Stimulated activated naive CD4-positive, alpha-beta T cell treated with Interleukin-2 at 50 U/mL for 16 hours (primary cell): ENCODE data around the gene SCN8A.
A peak's percentile ranks its signal among the peaks of the same experiment; 100 is the strongest.

Experiments
- DNase-seq: peaks from one replicate; lab custom pipeline; 2025; lab: John Stamatoyannopoulos, UW

The SCN8A gene

GRCh38 chr12:51834411-51834810 is 243.4 kb downstream of the SCN8A start:
- DNase-seq = no peak

DNA sequence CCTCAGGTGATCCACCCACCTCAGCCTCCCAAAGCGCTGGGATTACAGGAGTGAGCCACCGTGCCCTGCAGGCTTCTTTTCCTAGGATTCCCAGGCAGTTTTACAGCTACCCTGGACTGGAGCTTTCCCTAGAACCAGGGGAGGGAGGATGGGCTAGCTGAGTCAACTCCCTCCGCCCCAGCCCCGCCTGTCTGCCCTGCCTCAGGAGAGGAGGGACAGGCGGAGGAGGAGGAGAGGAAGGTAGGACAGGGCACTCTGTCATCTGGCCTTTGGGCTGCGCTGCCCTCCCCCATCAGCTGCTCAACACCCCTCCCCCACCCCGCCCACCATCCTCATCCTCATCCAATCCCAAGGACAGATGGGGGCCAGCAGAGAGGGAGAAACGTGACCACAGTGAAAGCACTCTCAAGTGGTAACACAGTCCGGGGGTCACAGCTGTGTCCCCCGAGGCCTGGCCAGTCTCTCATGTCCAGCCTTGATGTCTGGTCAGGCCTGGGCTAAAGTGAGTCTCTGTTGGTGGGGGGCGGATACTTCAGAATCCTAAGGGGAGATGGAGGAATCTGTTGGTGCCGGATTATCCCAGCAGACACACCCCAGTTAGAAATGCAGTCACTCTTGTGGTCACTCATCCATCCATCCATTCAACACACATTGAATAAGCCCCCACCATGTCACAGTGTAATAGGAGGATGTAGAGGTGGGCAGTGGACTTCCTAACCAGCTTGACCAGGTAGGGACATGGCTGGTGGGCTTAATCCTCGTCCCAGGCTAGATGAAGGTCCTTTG is 245.2 kb downstream of the SCN8A start:
- DNase-seq = no peak

GRCh38 chr12:51836827-51837173 is 245.8 kb downstream of the SCN8A start:
- DNase-seq = no peak

- no peak for DNase-seq
Observed at GRCh38 chr12:51837286-51837685, 246.3 kb downstream of the SCN8A start.

- no peak for DNase-seq
Observed at GRCh38 chr12:51838036-51838435, 247.0 kb downstream of the SCN8A start.

- no peak for DNase-seq
Observed at GRCh38 chr12:51838762-51839161, 247.7 kb downstream of the SCN8A start.

DNA sequence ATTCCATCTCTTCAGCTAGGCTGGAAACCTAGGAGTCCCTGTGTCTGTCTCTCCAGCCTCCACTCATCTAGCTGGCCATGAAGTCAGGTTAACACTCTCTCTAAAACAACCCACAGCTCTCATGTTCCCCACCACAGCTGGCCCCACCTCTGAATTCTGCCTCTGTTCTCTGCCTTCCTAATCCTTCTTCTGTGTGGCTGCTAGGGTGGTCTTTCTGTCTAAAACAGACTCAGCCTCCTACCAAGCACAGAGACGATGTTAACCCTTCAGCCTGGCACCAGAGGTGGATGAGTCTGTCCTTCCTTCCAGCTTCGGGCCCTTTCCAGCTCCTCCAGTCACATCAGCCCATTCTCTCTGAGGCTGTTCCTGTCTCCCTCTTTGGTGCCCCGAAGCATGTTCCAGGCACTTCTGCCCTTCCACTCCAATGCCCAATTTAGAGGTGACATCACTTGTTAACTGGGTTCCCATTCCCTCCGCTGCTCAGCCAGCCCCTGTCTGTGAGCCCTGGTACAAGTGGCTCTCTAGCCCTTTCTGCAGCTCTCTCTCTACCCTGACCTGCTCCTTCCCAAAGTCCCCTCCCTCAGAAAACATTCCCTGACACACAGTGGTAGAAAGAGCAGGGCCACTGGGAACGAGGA is 248.4 kb downstream of the SCN8A start:
- no peak for DNase-seq

DNA sequence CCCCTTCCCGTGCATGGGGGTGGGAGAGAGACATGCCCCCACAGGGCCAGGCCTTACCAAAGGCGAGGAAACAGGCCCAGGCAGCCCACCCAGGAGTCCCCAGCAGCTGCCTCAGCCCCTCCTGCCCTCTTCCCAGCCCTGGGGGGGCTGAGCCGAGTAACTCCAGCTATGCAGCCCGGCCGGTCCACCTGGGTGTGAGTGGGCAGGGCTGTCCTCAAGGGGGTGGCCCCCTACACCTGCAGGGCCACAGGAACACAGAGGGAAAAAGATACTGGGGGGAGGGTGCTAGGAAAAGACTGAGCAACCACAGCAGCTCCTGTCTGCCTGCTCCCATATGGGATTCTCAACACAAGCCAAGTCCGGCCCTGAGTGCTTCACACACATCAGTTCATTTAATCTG is 249.9 kb downstream of the SCN8A start:
- DNase-seq = no peak

DNA sequence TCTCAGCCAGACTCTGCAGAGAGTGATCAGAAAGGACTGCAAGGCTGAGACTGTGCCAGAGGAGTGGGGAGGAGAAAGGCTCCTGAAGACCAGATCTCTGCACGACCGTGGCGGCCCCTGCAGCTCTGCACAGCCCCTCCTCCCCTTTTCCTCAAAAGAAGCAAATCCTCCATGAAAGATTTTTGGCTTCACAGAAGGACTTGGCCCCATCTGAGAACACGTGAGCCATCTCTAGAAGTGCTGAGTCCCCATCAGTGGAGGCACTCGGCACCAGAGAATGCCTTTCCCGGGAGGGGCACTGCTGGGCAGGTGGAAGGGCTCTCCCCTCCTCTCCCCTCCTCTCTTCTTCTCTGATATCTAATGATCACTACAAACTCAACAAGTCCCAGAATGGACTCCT is 250.7 kb downstream of the SCN8A start:
- no peak for DNase-seq

- DNase-seq = no peak
Observed at GRCh38 chr12:51844854-51845253, 253.8 kb downstream of the SCN8A start.

DNA sequence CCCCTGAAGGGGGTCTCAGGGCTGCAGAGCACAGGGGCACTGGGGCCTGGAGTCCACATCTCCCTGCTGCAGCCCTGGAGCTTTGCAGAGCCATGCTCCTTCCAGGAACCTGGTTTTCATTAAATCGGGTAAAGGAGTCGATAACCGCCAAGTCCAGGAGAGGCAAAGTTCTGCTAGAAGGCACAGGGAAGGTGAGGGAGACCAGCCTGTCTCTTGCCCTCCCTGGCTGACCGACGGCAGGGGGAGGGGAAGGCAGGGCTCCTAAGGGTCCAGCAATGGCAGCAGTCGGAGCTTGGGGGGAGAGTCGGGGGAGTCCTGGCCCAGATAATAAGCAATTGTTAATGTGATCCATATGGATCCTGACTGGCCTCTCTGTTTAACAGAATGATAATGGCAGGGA is 254.4 kb downstream of the SCN8A start:
- DNase-seq = no peak

DNA sequence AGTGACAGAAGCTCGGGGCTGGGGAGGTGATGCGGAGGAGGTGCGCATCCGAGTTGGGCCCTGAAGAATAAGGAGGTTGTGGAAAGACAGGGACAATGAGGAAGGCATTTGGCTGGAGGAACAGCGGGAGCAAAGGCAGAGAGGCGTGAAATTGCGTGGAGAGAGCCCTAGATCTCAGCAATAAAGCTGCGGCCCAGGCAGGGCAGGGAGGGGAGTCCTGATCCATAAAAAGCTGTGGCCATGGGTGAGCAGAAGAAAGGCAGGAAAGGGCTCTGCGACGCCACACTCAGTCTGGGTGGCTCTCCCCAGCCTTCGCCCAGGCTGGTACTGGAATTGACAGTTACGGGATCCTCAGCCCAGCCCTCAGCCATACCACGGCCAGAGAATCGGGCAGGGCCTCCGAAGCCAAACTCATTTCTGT is 255.2 kb downstream of the SCN8A start:
- no peak for DNase-seq

GRCh38 chr12:51846911-51847642 is 256.0 kb downstream of the SCN8A start:
- peak; percentile 22 for DNase-seq

DNA sequence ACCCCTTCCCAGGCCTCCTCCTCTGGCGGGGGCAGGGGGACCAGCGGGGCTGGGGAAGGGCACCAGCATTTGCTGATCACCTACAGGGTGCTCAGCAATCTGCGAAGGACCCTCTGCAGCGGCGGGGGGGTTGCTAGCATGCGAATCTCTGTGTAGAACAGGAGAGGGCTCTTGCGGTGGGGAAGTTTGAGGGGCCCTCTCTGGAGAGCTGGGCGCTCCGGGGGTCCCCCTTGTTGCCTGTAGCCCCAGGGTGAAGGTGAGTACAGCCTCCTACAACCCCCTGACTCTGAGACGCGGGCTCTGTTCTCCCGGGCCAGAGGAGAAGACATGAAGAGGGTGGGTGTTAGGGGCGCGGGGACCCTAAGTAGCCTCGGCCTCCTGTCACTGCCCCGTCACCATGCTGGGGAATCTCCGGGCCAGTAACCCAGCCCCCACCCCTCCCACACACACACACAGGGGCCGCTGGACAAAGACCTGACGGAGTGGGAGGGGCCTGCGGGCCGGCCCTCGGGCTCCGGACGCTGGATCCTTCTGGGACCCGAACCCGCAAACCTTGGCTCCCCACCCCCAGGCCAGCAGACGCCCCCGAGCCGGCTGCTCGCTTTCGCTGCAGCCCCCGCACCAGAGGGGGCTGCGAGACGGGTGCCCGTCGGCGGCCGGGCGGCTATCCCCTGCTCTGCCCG is 256.8 kb downstream of the SCN8A start:
- DNase-seq = no peak

DNA sequence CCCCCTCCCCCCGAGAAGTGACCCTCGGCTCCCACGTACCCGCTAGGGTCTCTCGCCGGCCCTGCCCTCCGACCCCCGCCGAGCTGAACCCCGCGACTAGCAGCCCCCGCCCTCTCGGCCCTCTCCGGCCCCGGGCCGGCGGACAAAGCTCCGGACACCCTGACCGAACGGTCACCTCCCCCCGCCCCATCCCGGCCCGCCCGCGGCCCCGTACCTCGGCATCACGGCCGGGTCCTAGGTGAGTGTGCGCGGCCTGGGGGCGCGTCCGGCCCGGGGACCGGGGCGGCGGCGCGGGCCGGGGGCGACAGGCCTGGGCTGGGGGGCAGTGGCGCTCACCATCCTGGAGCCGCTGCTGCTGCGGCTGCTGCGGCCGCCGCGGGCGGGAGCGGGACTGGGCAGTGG is 257.3 kb downstream of the SCN8A start, which contains the start of gene FIGNL2:
Gene FIGNL2 (minus strand): TSS at position 393 of the 402 bp plus-strand sequence. CDS start 26,305 bp downstream, outside the sequence.
- no peak for DNase-seq

- DNase-seq = no peak
Observed at GRCh38 chr12:51848841-51849735, 258.1 kb downstream of the SCN8A start.

DNA sequence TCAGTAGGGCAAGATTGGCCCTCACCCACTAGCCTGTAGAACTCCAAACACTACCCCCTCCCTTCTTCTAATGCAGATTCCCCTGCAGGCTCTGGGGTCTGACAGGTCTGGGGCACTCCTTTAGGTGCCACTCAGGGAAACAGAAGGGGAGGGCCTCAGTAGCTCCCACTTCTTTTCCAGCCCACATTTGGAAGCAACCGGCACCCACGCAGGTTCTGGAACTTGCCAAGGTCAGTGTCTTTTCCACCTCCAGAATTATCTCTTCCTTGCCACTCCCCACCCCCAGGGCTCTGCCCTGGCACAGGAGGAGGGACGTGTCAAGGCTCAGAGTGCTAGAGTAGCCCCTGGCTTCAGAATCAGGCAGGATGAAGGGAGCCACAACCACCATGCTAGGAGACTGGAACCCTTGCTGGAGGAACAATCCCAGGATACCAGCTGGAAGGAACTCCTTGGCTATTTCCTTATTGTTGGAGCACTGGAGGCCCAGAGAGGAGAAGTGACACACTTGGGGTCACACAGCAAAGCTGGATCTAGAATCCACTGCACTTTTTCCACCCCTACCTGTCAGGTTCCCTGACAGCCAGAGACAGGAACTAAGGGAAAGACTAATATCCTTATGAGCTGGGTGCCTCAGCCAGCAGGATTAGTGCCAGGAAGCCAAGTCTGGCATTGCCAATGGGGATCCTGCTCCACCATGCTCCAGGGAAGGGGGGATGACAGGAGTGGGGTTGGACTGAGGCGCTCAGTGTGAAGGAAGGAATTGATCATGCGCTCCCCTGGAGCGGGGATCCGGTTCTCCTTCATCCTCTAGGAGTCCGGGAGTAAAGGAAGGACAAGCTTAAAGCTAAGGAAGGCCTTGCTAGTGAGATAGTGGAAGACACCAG is 259.3 kb downstream of the SCN8A start:
- no peak for DNase-seq

GRCh38 chr12:51850965-51851299 is 259.9 kb downstream of the SCN8A start:
- no peak for DNase-seq

DNA sequence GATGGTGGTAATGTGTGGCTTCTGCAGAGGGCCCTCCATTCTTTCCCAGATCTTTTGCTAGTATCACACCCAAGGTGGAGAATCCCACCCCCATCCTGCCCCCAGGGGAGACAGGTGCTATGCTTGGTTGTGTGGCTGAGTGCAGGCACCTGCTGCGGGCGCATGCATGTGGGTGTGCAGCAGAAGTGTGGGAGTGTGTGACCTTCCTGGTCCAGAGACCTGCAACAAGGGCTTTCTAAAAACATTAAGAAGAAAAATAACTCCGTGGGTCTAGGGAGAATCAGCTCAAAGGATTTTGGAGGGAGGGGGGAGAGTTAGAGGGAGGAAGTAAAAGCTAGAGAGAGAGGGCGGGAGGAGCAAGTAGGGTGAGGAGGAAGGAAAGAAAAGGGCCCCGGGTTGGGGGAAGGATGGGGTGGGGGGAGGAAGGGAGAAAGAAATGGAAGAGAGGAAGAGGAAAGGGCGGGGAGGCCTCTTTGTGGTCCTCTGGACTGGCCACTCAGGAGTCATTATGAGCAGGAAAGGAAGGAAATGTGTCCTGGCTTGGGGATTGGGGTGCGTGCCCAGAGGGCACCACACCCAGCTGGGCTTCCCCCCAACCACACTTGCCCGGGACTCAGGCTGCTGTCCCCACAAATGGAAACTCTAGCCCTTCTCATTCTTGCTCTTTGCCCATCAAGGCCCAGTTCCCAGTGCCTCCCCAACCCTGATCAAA is 260.5 kb downstream of the SCN8A start:
- no peak for DNase-seq
